Kidney (tissue), 14 donors: ENCODE data around the gene TRDMT1. TPM values are rescaled to one million over a fixed set of nuclear protein-coding genes. Genes with fewer than 3 reads are reported as not detected.

Experiments used
- DNase-seq, 5 donors: peaks; one replicate each; pipeline ENCODE4 v3.0.0-alpha.2; 2013 to 2020
- FAIRE-seq: peaks from 2 replicates; lab custom pipeline; 2012; peaks lifted over from hg19 to GRCh38; lab: Jason Lieb, UNC
- H3K27ac ChIP-seq, 2 donors: one replicate each; pipeline ENCODE4 v1.7.0; 2013; ENCODE audit warnings: low read depth in 2 of 2, low read length in 2 of 2, inconsistent platforms in 1 of 2
- H3K27me3 ChIP-seq: one replicate; pipeline ENCODE4 v1.7.1; 2013; ENCODE audit warnings: low read length, inconsistent platforms; ENCODE audit not compliant: control insufficient read depth, insufficient read depth
- H3K36me3 ChIP-seq, 3 donors: one replicate each; pipeline versions ENCODE4 v1.7.0 to v1.7.1; 2013; ENCODE audit warnings: low read length in 3 of 3, control low read depth in 1 of 3, inconsistent platforms in 1 of 3; ENCODE audit not compliant: insufficient read depth in 3 of 3, control insufficient read depth in 2 of 3
- H3K4me1 ChIP-seq, 3 donors: one replicate each; pipeline versions ENCODE4 v1.7.0 to v1.7.1; 2013; ENCODE audit warnings: low read length in 3 of 3, inconsistent platforms in 1 of 3, low read depth in 1 of 3; ENCODE audit not compliant: control insufficient read depth in 2 of 3, insufficient read depth in 2 of 3
- H3K4me3 ChIP-seq, 3 donors: one replicate each; pipeline versions ENCODE4 v1.7.0 to v1.8.1; 2013; ENCODE audit warnings: low read length in 3 of 3, control low read depth in 1 of 3, inconsistent platforms in 1 of 3
- H3K9ac ChIP-seq, 3 donors: one replicate each; pipeline versions ENCODE4 v1.7.0 to v1.7.1; 2013; ENCODE audit warnings: low read length in 3 of 3, control low read depth in 1 of 3, inconsistent platforms in 1 of 3
- H3K9me3 ChIP-seq, 3 donors: one replicate each; pipeline versions ENCODE4 v1.7.0 to v1.7.1; 2013; ENCODE audit warnings: low read length in 3 of 3, control low read depth in 1 of 3, inconsistent platforms in 1 of 3; ENCODE audit not compliant: control insufficient read depth in 2 of 3, insufficient read depth in 1 of 3
- intact Hi-C: fragments of 100-400 bp; cut with DNase I; formaldehyde crosslinking; loops from one replicate; pipeline ENCODE4 v1.11.1; 2022
- polyA plus RNA-seq: library from polyadenylated mRNA; stranded (reverse); fragments of 350-450 nt; fragmentation: Illumina TruSeq; extraction: RNeasy Lipid Tissue Mini Kit (QIAGEN cat#74804); gene quantifications from one replicate; pipeline ENCODE4 v1.2.3, GENCODE V29; 2014; ENCODE audit warnings: low read depth, low replicate concordance; ENCODE audit not compliant: insufficient read depth
- total RNA-seq: library from RNA; stranded (reverse); fragmentation: NEBNext Ultra II Directional; extraction: Animal tissue kit (Norgen Biotek cat#: 25700); gene quantifications from one replicate; pipeline ENCODE4 v1.2.1, GENCODE V29; 2021
- TF ChIP-seq, protein P1 (sequence below): IDR thresholded peaks from 3 replicates; pipeline ENCODE4 v1.5.1; 2012; ENCODE audit warnings: mild to moderate bottlenecking, moderate library complexity, borderline replicate concordance; ENCODE audit not compliant: insufficient read depth; ENCODE audit errors: extremely low read depth
- donor health status: control.
- donor health status: control.
- donor health status: control.
- donor health status: control.
- donor health status: control.
- donor health status: DM: yes; HTN: yes; CAD: no.
- donor health status: Normal renal cell carcinoma (clear cell type).

The TRDMT1 gene
- total and polyA plus RNA-seq, 2 donors from 2014 or later, result 2.0 to 11.0 TPM

- FAIRE-seq (no peak), DNase-seq (no peak)
- H3K9ac ChIP-seq, result no peak overlapping the region
- H3K27me3 ChIP-seq, result no peaks in the 10 kb centered on the region
- H3K36me3 ChIP-seq, result peaks cover 0 to 1% (median 0%) of the 10 kb centered on the region in 3 donors
- TF ChIP-seq, protein P1, sequence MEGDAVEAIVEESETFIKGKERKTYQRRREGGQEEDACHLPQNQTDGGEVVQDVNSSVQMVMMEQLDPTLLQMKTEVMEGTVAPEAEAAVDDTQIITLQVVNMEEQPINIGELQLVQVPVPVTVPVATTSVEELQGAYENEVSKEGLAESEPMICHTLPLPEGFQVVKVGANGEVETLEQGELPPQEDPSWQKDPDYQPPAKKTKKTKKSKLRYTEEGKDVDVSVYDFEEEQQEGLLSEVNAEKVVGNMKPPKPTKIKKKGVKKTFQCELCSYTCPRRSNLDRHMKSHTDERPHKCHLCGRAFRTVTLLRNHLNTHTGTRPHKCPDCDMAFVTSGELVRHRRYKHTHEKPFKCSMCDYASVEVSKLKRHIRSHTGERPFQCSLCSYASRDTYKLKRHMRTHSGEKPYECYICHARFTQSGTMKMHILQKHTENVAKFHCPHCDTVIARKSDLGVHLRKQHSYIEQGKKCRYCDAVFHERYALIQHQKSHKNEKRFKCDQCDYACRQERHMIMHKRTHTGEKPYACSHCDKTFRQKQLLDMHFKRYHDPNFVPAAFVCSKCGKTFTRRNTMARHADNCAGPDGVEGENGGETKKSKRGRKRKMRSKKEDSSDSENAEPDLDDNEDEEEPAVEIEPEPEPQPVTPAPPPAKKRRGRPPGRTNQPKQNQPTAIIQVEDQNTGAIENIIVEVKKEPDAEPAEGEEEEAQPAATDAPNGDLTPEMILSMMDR, result no peak
- H3K4me3 ChIP-seq, result no peak overlapping the region
- no peak overlapping the region for H3K27ac ChIP-seq
- H3K4me1 ChIP-seq, result peaks cover 0 to 12% (median 0%) of the 10 kb centered on the region in 3 donors
- H3K9me3 ChIP-seq, result no peaks in the 10 kb centered on the region
- intact Hi-C loops, result no loop called here
Observed at GRCh38 chr10:17226891-17227303, 25.4 kb upstream of the TRDMT1 start.

DNA sequence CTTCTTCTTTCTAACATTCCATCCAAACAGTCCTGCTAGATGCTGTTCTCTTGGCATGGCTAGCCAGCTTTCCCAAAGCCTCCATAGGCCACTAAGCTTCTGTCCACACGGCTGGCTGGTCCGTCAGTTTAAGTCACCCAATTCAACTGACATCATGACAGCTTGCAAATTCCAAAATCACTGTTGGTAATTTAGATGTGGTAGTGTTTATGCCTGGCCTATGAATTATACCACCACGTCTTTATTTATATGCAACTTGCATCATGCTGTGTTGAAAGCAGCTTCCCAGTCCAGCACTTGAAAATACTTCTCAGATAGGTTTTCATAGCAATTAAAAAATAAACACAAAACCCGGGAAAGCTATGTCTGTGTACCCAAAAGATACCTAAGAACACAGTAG is 24.3 kb upstream of the TRDMT1 start:
- H3K4me3 ChIP-seq, result no peak overlapping the region
- intact Hi-C loops, result no loop called here
- H3K9me3 ChIP-seq, result no peaks in the 10 kb centered on the region
- no peak for FAIRE-seq
- TF ChIP-seq, protein P1, result no peak
- H3K27me3 ChIP-seq, result no peaks in the 10 kb centered on the region
- no peak overlapping the region for H3K9ac ChIP-seq
- no peak overlapping the region for H3K27ac ChIP-seq
- no peaks in the 10 kb centered on the region for H3K36me3 ChIP-seq
- H3K4me1 ChIP-seq, result peaks cover 0 to 12% (median 0%) of the 10 kb centered on the region in 3 donors
- DNase-seq, result no peak

- Histone ChIP-seq H3K9me3 (no peaks in the 10 kb centered on the region), H3K9ac (no peak overlapping the region), H3K27ac (no peak overlapping the region), H3K4me1 (peaks cover 0 to 4% (median 0%) of the 10 kb centered on the region in 3 donors), H3K27me3 (no peaks in the 10 kb centered on the region), H3K4me3 (no peak overlapping the region), H3K36me3 (no peaks in the 10 kb centered on the region)
- TF ChIP-seq, protein P1, result no peak
- DNase-seq (no peak), FAIRE-seq (no peak)
- intact Hi-C loops, result no loop called here
Observed at GRCh38 chr10:17222329-17222728, 20.9 kb upstream of the TRDMT1 start.

DNA sequence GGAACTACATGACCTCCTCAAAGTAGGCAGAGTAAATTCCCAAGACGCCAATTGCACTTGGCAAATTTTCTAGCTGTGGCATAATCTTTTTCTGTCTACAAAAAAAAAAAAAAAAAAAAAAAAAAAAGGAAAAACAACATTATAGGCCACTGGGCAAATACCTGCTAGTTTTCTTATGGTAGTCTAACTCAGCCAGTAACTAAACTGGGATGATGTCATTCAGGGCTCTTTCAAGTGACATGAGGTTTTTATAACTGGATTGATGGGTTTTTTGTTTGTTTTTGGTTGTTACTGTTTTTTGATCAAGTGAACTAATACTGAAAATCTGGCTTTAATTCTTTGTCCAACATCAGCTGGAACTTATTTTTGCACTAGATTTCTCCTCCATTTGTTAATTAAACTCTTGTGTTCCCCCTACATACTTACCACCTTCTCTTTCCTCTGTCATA is 19.2 kb upstream of the TRDMT1 start:
- no peak for FAIRE-seq
- no peak overlapping the region for H3K27ac ChIP-seq

More for the DNA sequence above, 19.2 kb upstream of the TRDMT1 start:
- no peaks in the 10 kb centered on the region for H3K36me3 ChIP-seq
- no peak for DNase-seq
- no peaks in the 10 kb centered on the region for H3K9me3 ChIP-seq
- H3K9ac ChIP-seq, result no peak overlapping the region
- intact Hi-C loops, result no loop called here
- H3K4me1 ChIP-seq, result no peaks in the 10 kb centered on the region
- no peaks in the 10 kb centered on the region for H3K27me3 ChIP-seq
- no peak overlapping the region for H3K4me3 ChIP-seq
- TF ChIP-seq, protein P1, result no peak
